GM20431 (cell line): ENCODE data around the gene GPR87.

ENCODE experiments used
- in situ Hi-C: fragments of 300-500 bp; cut with MseI, MboI; formaldehyde crosslinking; loops from one replicate; pipeline ENCODE4 v1.15.0; 2020; ENCODE audit warnings: low sequenced_read_pairs; ENCODE audit not compliant: unreplicated experiment

The GPR87 gene

DNA sequence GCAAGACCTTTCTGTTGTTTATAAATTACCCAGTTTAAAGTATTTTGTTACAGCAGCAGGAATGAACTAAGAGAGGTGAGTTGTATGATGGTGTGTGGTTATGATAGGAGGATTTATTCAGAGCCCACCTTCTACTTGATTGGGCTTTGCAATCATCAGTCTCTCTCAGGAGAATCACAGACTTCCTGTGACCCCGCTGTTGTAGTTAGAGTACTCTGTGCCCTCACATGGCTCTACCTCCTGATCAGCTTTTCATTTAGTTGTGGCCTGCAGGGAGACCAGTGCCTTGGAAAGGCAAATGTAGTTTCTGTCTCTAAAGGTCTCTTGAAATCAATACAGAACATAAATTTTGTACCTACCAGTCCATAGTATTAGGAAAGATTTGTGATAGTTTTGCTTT is 30.7 kb downstream of the GPR87 start:
- in situ Hi-C loops: loop anchor here (10.0 kb wide), 1 partner anchor 121 kb away; no protein-coding TSS in a partner anchor

GRCh38 chr3:151283907-151284461 is 32.6 kb downstream of the GPR87 start:
- in situ Hi-C loops: loop anchor here (10.0 kb wide), 1 partner anchor 119 kb away; no protein-coding TSS in a partner anchor

- in situ Hi-C loops: loop anchor here (10.0 kb wide), 1 partner anchor 119 kb away; no protein-coding TSS in a partner anchor
Observed at GRCh38 chr3:151283387-151283786, 33.2 kb downstream of the GPR87 start.

DNA sequence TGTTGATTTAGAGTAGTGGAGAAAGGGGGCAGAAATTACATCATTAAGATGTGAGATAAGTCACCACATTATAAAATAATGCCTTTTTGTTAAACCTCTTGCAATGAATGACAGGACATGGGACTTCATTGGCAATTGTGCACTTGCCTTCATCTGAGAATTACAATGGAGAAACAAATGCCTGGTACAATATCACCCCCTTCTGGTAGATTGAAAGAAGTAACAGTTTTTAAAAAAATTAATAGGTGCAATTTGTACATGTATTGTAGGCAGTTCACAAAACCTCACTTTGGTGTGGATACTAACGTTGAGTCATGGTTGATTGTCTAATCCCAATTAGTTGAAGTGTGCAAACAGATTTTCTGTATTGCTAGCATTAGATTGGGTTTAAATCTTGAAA is 33.7 kb downstream of the GPR87 start:
- in situ Hi-C loops: loop anchor here (10.0 kb wide), 1 partner anchor 118 kb away; no protein-coding TSS in a partner anchor

DNA sequence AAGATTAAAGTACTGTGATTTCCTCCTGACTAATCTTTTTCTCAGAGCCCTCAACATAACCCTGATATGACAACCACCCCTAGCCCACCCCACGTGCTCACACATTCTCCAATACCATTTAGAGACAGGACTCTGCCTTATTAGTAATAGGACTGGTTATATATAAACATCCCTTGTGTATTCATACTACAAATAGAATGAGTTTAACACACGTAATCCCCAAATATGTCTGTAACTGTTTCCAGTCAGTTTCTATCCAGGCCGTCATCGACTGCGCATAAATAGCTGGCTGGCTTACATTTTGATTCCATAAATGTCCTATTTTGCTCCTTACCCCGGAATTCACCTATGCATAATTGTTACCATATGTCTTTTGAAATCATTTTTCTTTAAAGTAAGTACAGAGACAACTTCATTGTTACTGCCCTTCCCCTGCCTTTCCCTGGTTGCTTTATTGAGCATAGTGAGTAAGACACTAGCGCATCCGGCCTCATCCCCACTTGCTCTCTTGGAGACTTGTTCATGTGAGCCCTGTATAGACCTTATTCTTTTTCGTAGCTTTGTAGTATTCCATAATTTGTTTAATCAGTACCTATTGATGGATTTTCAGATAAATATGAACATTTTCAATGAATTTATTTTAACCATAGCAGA is 34.8 kb downstream of the GPR87 start:
- in situ Hi-C loops: loop anchor here (10.0 kb wide), 1 partner anchor 117 kb away; no protein-coding TSS in a partner anchor

- in situ Hi-C loops: loop anchor here (10.0 kb wide), 1 partner anchor 53 kb away; no protein-coding TSS in a partner anchor
Observed at GRCh38 chr3:151278230-151278629, 38.4 kb downstream of the GPR87 start, which contains the start of gene P2RY14. P2RY14 (minus strand) TSS chr3:151278542; CDS start chr3:151214316, 64,226 bp downstream.

DNA sequence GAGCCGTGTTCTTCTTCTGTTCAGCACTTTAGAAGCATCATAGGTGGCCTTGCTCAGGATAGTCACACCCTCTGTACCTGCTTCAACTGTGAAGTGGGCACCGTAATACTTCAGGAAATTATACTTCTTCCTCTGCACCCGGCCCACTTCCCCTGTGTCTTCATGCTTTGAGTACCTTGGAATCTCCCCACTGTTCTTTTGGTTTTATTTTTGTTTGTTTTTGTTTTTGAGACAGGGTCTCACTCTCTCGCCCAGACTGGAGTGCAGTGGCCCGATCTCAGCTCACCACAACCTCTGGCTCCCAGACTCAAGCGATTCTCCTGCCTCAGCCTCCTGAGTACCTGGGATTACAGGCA is 40.0 kb downstream of the GPR87 start:
- in situ Hi-C loops: loop anchor here (10.0 kb wide), 1 partner anchor 52 kb away; no protein-coding TSS in a partner anchor

- in situ Hi-C loops: loop anchor here (10.0 kb wide), 1 partner anchor 51 kb away; no protein-coding TSS in a partner anchor
Observed at GRCh38 chr3:151276038-151276686, 40.5 kb downstream of the GPR87 start.

- in situ Hi-C loops: loop anchor here (10.0 kb wide), 1 partner anchor 50 kb away; no protein-coding TSS in a partner anchor
Observed at GRCh38 chr3:151275091-151275490, 41.5 kb downstream of the GPR87 start.

DNA sequence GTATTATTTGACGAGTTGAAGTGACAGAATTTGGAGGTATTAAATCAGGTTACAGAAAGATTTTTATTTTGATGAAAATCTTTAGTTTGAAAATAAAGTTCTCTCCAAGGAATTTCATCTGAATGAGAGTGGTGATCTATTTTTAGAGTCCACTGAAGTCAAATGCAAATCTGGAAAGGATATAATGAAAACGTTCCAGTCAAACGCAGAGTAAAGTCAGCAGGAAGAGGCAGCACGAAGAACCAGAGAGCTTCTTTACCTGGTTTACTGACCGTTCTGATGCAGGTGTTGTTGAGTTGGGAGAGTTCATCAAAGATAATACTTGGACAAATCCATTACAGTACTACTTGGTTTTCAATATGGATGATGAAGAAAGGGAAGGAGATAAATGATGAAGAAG is 47.0 kb downstream of the GPR87 start:
- in situ Hi-C loops: loop anchor here (10.0 kb wide), 1 partner anchor 45 kb away; no protein-coding TSS in a partner anchor

DNA sequence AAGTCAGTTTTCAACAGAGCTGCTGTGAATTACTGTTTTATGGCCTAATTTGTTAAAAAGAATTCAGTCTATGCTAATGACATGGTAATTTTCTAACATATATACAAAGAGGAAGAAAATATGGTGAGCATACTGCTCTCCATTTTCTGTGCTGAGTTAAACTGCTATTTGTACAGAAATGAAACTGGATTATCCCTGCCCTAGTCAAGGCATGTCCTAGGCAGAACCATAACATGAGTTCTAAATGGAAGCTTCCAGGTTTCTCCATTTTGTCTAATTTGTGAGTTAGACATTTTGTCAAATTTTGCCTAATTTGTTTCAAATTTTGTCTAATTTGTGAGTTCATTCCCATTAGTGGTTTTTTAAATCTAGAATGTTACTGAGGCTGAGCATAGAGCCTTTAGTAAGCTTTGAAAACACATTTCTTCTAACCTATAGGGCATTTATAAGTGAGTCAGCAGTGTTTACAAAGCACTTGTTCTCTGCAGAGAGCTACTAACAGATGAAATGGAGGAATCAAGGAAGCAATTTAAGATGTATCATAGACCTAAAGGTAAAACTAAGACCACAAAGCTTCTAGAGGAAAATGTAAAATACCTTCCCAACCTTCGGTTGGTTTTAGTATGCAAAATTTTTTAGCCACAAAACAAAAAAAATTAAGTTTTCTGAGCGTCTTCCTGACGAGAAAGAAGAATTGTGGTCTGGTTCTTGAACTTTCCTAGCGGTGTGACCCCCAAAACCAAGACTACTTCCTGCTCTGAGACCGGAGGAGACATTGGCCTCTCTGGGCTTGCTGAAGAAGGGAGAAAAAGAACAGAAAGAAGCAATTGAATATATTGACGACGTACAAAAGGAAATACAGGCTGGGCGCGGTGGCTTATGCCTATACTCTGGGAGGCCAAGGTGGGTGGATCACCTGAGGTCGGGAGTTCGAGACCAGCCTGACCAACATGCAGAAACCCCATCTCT is 48.1 kb downstream of the GPR87 start:
- in situ Hi-C loops: no loop called here

DNA sequence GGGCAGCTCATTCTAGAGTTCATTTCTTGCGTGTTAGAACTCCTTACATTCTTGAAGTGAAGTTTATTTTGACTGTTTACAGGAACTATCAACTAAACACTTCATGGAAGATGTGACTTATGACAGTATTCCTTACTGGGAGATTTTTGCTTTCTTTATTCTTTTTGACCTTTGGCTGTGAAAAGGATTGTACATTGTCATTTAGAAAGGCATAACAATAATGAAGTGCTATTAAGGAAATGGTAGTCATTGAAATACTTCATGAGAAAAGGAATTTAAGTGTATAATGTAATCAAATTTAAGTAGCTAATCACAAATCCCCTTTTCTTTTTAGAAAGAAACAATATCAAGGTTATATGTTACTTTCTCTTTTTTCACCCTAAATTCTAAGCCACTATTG is 49.6 kb downstream of the GPR87 start:
- in situ Hi-C loops: no loop called here

DNA sequence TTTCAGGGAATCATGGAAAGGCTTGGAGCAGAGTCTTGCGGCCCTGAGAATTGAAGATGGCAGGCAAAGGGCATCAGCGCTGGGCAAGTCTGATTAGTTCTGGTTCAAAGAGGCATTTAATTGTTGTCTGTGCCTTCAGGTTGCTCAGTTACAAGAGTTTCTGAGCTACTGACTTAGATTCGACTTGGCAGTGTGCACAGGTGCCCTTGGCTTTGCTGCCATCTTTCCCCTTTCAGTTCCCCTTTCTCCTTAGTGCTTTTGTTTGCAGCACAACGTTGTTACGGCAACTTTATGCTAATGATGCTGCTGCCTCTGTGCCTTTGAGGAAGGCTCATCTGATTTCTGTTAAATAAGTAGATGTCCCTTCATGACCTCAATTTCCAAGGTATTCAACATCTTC is 50.8 kb downstream of the GPR87 start:
- in situ Hi-C loops: no loop called here

DNA sequence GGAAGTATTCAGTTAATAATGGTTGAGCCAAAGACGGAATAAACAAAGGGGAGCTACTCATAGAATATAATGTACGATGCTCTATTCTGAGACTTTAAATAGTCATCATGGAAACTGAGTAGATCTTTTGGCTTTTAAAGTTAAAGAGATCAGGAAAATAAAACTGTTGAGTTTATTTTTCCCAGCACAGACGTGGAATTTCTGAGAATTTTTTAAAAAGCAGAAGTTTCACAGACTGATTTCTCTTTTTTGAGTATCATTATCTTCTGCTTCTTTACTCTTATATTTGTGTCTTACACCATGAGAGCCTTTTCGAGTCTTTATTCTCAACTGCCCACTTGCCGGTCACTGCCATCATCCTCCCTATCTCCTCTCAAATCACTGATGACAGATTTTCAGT is 51.5 kb downstream of the GPR87 start:
- in situ Hi-C loops: no loop called here

GRCh38 chr3:151264605-151265004 is 52.0 kb downstream of the GPR87 start:
- in situ Hi-C loops: no loop called here

GRCh38 chr3:151262871-151263525 is 53.6 kb downstream of the GPR87 start:
- in situ Hi-C loops: no loop called here

- in situ Hi-C loops: no loop called here
Observed at GRCh38 chr3:151259664-151260063, 57.0 kb downstream of the GPR87 start.

- in situ Hi-C loops: no loop called here
Observed at GRCh38 chr3:151256749-151257148, 59.9 kb downstream of the GPR87 start.

DNA sequence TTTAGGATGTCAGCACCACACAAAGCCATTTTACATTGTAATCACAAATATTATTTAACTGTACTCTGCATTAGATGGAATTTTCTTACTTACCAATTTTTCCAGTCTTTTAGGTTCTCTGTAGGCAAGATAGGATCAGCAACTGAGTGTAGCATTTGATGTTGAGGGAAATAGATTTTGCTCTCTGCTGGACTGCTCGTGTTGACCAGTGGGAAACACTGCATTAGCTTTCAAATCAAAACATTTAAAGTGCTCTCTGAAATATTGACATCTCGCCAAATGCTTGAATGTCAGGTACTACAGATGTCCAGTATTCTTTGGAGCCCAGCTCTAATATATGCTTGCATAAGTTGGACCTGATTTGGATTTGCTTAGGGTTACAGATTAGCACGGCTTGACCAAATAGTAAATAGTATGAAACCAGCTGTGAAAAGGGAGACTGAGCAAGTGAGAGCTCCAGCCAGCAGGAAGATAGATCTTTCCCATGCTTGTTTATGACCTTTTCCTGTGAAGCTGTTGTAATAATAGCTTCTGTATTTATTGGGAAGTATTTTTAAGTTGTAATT is 67.8 kb downstream of the GPR87 start:
- in situ Hi-C loops: no loop called here
